Ishikawa (cell line): ENCODE measurements around the gene SYNE1.

Experiments used
- CEBPB ChIP-seq: IDR thresholded peaks from 2 replicates; pipeline ENCODE4 v1.6.1; 2012
- CREB1 ChIP-seq: IDR thresholded peaks from 2 replicates; pipeline ENCODE4 v1.6.1; 2012; ENCODE audit warnings: low read depth
- EGR1 ChIP-seq: IDR thresholded peaks from 2 replicates; pipeline ENCODE4 v1.6.1; 2012
- EP300 ChIP-seq: IDR thresholded peaks from 2 replicates; pipeline ENCODE4 v1.6.1; 2012; ENCODE audit warnings: borderline replicate concordance
- FOXM1 ChIP-seq: IDR thresholded peaks from 2 replicates; pipeline ENCODE4 v1.6.1; 2012; ENCODE audit warnings: low read depth, borderline replicate concordance
- MAX ChIP-seq: IDR thresholded peaks from 2 replicates; pipeline ENCODE4 v1.6.1; 2012
- NFIC ChIP-seq: IDR thresholded peaks from 2 replicates; pipeline ENCODE4 v1.6.1; 2012
- RAD21 ChIP-seq: IDR thresholded peaks from 2 replicates; pipeline ENCODE4 v1.6.1; 2012; ENCODE audit warnings: low read depth
- REST ChIP-seq: IDR thresholded peaks from 2 replicates; pipeline ENCODE4 v1.6.1; 2012; ENCODE audit warnings: low read depth, mild to moderate bottlenecking
- TAF1 ChIP-seq: IDR thresholded peaks from 2 replicates; pipeline ENCODE4 v1.6.1; 2012; ENCODE audit warnings: low read depth, mild to moderate bottlenecking
- TCF12 ChIP-seq: IDR thresholded peaks from 2 replicates; pipeline ENCODE4 v1.6.1; 2012; ENCODE audit warnings: low read depth
- TEAD4 ChIP-seq: IDR thresholded peaks from 2 replicates; pipeline ENCODE4 v1.6.1; 2012
- USF1 ChIP-seq: IDR thresholded peaks from 2 replicates; pipeline ENCODE4 v1.6.1; 2012
- YY1 ChIP-seq: IDR thresholded peaks from 2 replicates; pipeline ENCODE4 v1.6.1; 2012; ENCODE audit warnings: low read depth
- ZBTB7A ChIP-seq: IDR thresholded peaks from 2 replicates; pipeline ENCODE4 v1.6.1; 2012; ENCODE audit warnings: low read depth

The SYNE1 gene

GRCh38 chr6:152166497-152166896, 470.7 kb downstream of the SYNE1 start:
- TF ChIP-seq CREB1 (no peak), TCF12 (no peak), REST (no peak), TEAD4 (no peak), EP300 (no peak), FOXM1 (no peak), TAF1 (no peak), NFIC (no peak), MAX (no peak), USF1 (no peak), ZBTB7A (no peak), CEBPB (no peak), YY1 (no peak), EGR1 (no peak), RAD21 (no peak)

GRCh38 chr6:152164957-152165356, 472.2 kb downstream of the SYNE1 start:
- TF ChIP-seq RAD21: no peak
- no peak for TF ChIP-seq REST
- TF ChIP-seq CREB1: no peak
- TF ChIP-seq CEBPB: no peak
- no peak for TF ChIP-seq TCF12
- no peak for TF ChIP-seq EGR1
- TF ChIP-seq TEAD4: no peak
- TF ChIP-seq FOXM1: no peak

- TF ChIP-seq EGR1 (no peak), NFIC (no peak), YY1 (no peak)
Measured at GRCh38 chr6:152161501-152161900, 475.7 kb downstream of the SYNE1 start.

GRCh38 chr6:152160346-152160745, 476.8 kb downstream of the SYNE1 start:
- no peak for TF ChIP-seq TAF1
- no peak for TF ChIP-seq REST
- TF ChIP-seq CEBPB: no peak
- TF ChIP-seq FOXM1: no peak
- no peak for TF ChIP-seq CREB1
- TF ChIP-seq EGR1: no peak
- TF ChIP-seq USF1: no peak
- TF ChIP-seq RAD21: no peak
- no peak for TF ChIP-seq EP300
- TF ChIP-seq MAX: no peak
- no peak for TF ChIP-seq NFIC
- no peak for TF ChIP-seq ZBTB7A
- no peak for TF ChIP-seq YY1
- TF ChIP-seq TEAD4: no peak
- no peak for TF ChIP-seq TCF12

GRCh38 chr6:152155792-152156191, 481.4 kb downstream of the SYNE1 start:
- TF ChIP-seq MAX: no peak
- no peak for TF ChIP-seq CREB1
- no peak for TF ChIP-seq YY1
- TF ChIP-seq USF1: no peak
- TF ChIP-seq TAF1: no peak
- no peak for TF ChIP-seq RAD21
- no peak for TF ChIP-seq TCF12
- no peak for TF ChIP-seq CEBPB
- no peak for TF ChIP-seq ZBTB7A
- TF ChIP-seq REST: no peak
- no peak for TF ChIP-seq TEAD4
- no peak for TF ChIP-seq EP300
- no peak for TF ChIP-seq NFIC
- no peak for TF ChIP-seq FOXM1
